K562 (cell line): ENCODE results near the gene CBX4. TPM values are rescaled to one million over a fixed set of nuclear protein-coding genes. Genes with fewer than 3 reads are reported as not detected.

Experiments
- ARID1B ChIP-seq: fragments of 450-650 bp; IDR thresholded peaks from 2 replicates; pipeline ENCODE4 v1.6.1; 2016; ENCODE audit warnings: antibody characterized with exemption, mild to moderate bottlenecking, inconsistent platforms
- CGGBP1 ChIP-seq: fragments of 250-450 bp; sonication (Bioruptor Pico); IDR thresholded peaks from 2 replicates; pipeline ENCODE4 v1.9.0; 2021; ENCODE audit warnings: mild to moderate bottlenecking
- CHD2 ChIP-seq: IDR thresholded peaks from 2 replicates; pipeline ENCODE4 v1.6.1; 2011; ENCODE audit warnings: low read depth, low read length
- CREB1 ChIP-seq, 2 experiments: sonication (generic) in 1 of 2; formaldehyde crosslinking in 1 of 2; IDR thresholded peaks; 2 replicates each; pipeline versions ENCODE4 v1.6.1 to v1.8.0; 2012 to 2022; ENCODE audit warnings: inconsistent platforms in 1 of 2, mild to moderate bottlenecking in 1 of 2, missing genetic modification reagents in 1 of 2, moderate library complexity in 1 of 2
- CTBP1 ChIP-seq: fragments of 450-650 bp; IDR thresholded peaks from 2 replicates; pipeline ENCODE4 v1.6.1; 2016; ENCODE audit warnings: borderline replicate concordance
- GABPA ChIP-seq: fragments of 200-800 bp; sonication (Bioruptor generic); conservative IDR thresholded peaks from 2 replicates; pipeline ENCODE4 v1.6.1; 2016; ENCODE audit warnings: low read depth, missing genetic modification characterization, missing compliant biosample characterization
- GABPB1 ChIP-seq: sonication (generic); formaldehyde crosslinking; IDR thresholded peaks from 2 replicates; pipeline ENCODE4 v1.8.0; 2022; ENCODE audit warnings: mild to moderate bottlenecking, missing genetic modification reagents
- GTF2B ChIP-seq: IDR thresholded peaks from 2 replicates; pipeline ENCODE4 v1.6.1; 2011; ENCODE audit not compliant: insufficient read length; ENCODE audit errors: extremely low read depth
- KAT2B ChIP-seq: IDR thresholded peaks from one replicate; pipeline ENCODE4 v1.6.1; 2012; ENCODE audit warnings: low read depth, mild to moderate bottlenecking, control low read depth, inconsistent platforms, low read length, moderate library complexity
- MAZ ChIP-seq, 2 experiments: fragments of 450-650 bp in 1 of 2; sonication (generic) in 1 of 2; formaldehyde crosslinking; IDR thresholded peaks in 1 of 2; conservative IDR thresholded peaks in 1 of 2; 2 replicates each; pipeline versions ENCODE4 v1.4.0 to v1.5.0; 2020; ENCODE audit warnings: mild to moderate bottlenecking in 1 of 2, missing genetic modification reagents in 1 of 2
- NELFE ChIP-seq: IDR thresholded peaks from 2 replicates; pipeline ENCODE4 v1.6.1; 2011; ENCODE audit warnings: mild to moderate bottlenecking; ENCODE audit not compliant: insufficient read depth, insufficient read length
- POLR2G ChIP-seq: fragments of 200-400 bp; formaldehyde crosslinking; IDR thresholded peaks from 2 replicates; pipeline ENCODE4 v1.6.1; 2017; ENCODE audit warnings: low read depth, mild to moderate bottlenecking, antibody characterized with exemption, low read length, moderate library complexity
- PYGO2 ChIP-seq: fragments of 450-650 bp; IDR thresholded peaks from 2 replicates; pipeline ENCODE4 v1.6.1; 2016; ENCODE audit warnings: mild to moderate bottlenecking, missing genetic modification characterization, moderate library complexity, missing compliant biosample characterization
- RERE ChIP-seq: sonication (generic); formaldehyde crosslinking; IDR thresholded peaks from 2 replicates; pipeline ENCODE4 v1.8.0; 2023; ENCODE audit warnings: missing genetic modification reagents, mild to moderate bottlenecking, borderline replicate concordance
- RHOXF2B ChIP-seq: fragments of 250-450 bp; sonication (Bioruptor Pico); conservative IDR thresholded peaks from 2 replicates; pipeline ENCODE4 v1.5.1; 2021
- SMAD4 ChIP-seq: fragments of 250-450 bp; sonication (Bioruptor Pico); conservative IDR thresholded peaks from 2 replicates; pipeline ENCODE4 v1.8.0; 2021; ENCODE audit warnings: inconsistent platforms, mild to moderate bottlenecking, moderate library complexity
- TOE1 ChIP-seq, 2 experiments: fragments of 450-650 bp in 1 of 2; sonication (generic) in 1 of 2; formaldehyde crosslinking in 1 of 2; IDR thresholded peaks; 2 replicates each; pipeline versions ENCODE4 v1.7.1 to v1.8.0; 2016 to 2022; ENCODE audit warnings: borderline replicate concordance in 2 of 2, mild to moderate bottlenecking in 2 of 2, antibody characterized with exemption in 1 of 2, inconsistent platforms in 1 of 2, low read depth in 1 of 2, missing genetic modification reagents in 1 of 2, moderate library complexity in 1 of 2
- YY1 ChIP-seq, 3 experiments: IDR thresholded peaks; 2 replicates each; pipeline ENCODE4 v1.6.1; 2011; ENCODE audit warnings: low read length in 2 of 3, mild to moderate bottlenecking in 2 of 3, moderate library complexity in 2 of 3, borderline replicate concordance in 1 of 3, control low read depth in 1 of 3, low read depth in 1 of 3; ENCODE audit not compliant: insufficient read depth in 3 of 3, insufficient replicate concordance in 2 of 3, control insufficient read depth in 1 of 3, insufficient read length in 1 of 3; ENCODE audit errors: extremely low read depth in 1 of 3
- ZNF133 ChIP-seq: fragments of 250-450 bp; sonication (Bioruptor Pico); IDR thresholded peaks from 2 replicates; pipeline ENCODE4 v1.4.0; 2020; ENCODE audit warnings: mild to moderate bottlenecking
- ZNF384 ChIP-seq: IDR thresholded peaks from 2 replicates; pipeline ENCODE4 v1.6.1; 2012; ENCODE audit warnings: low read depth, low read length, improper control_type of control experiment
- polyA plus RNA-seq, 8 experiments: library from polyadenylated mRNA; depleted of rRNA in 4 of 8; stranded (reverse) in 5 of 8; unstranded in 3 of 8; fragments of >200 nt; fragmentation: Nextera tagmentation in 2 of 8; fragmentation: Illumina TruSeq in 1 of 8; extraction: Ambion mirVana in 2 of 8; extraction: Trizol in 1 of 8; gene quantifications; 2 replicates each; pipeline versions ENCODE4 v1.2.1 to v1.2.3, GENCODE V29; 2011 to 2014; ENCODE audit warnings: inconsistent platforms in 1 of 8, missing spikeins in 1 of 8
- total RNA-seq, 7 experiments: library from RNA; depleted of rRNA in 6 of 7; stranded (reverse); fragments of >200 nt in 6 of 7; fragmentation: Illumina TruSeq in 2 of 7; extraction: Trizol in 2 of 7; gene quantifications; 2 replicates each; pipeline versions ENCODE4 v1.2.1 to v1.2.3, GENCODE V29; 2011 to 2021; ENCODE audit warnings: low replicate concordance in 1 of 7

The CBX4 gene
- total and polyA plus RNA-seq, 9 of the 15 experiments (the other 6 are each of a cell fraction or from before 2014, with no cell fraction given): 0.98 to 50.5 (median 10.0) TPM

- TF ChIP-seq SMAD4 (CRISPR knock-in tag) (peak; percentile 54; the same call in 1 of the 2 replicates), KAT2B (no peak), GABPB1 (CRISPR knock-in tag) (peak; percentile 99), CGGBP1 (CRISPR knock-in tag) (peak; percentile 76; the same call in 1 of the 2 replicates), NELFE (no peak), POLR2G (peak; percentile 87), YY1 (IDR thresholded peaks at IDR 0.05; ENCODE audit: borderline replicate concordance in 1 of 3, control insufficient read depth in 1 of 3, extremely low read depth in 1 of 3, insufficient read depth in 3 of 3, insufficient read length in 1 of 3, insufficient replicate concordance in 2 of 3, low read depth in 1 of 3, low read length in 2 of 3) (peak in 1 of 3 experiments; percentile 25), GABPA (tag) (peak; percentile 98), MAZ (CRISPR knock-in tag; conservative IDR thresholded peaks at IDR 0.05 in 1 of 2, IDR thresholded peaks at IDR 0.05 in 1 of 2) (peak; percentile 100), ZNF133 (CRISPR knock-in tag) (0 out of 2 replicates have a peak, but pooled peaks have one; percentile 47), PYGO2 (tag) (no peak), TOE1 (IDR thresholded peaks at IDR 0.05; ENCODE audit: borderline replicate concordance) (peak; percentile 44; the same call in 1 of the 2 replicates), TOE1 (CRISPR knock-in tag; IDR thresholded peaks at IDR 0.05; ENCODE audit: borderline replicate concordance, low read depth) (no peak), CREB1 (IDR thresholded peaks at IDR 0.05) (peak; percentile 92), CREB1 (CRISPR knock-in tag; IDR thresholded peaks at IDR 0.05) (peak; percentile 96), RHOXF2B (no peak), ZNF384 (no peak), GTF2B (no peak), RERE (CRISPR knock-in tag) (no peak), CHD2 (peak; percentile 66; the same call in 1 of the 2 replicates), CTBP1 (peak; percentile 57), ARID1B (peak; percentile 35; the same call in 1 of the 2 replicates)
Measured at GRCh38 chr17:79796763-79797491, 42.3 kb downstream of the CBX4 start, which contains the start of gene CBX8 (continued).
